NCI-H1417 (cell line): Measurements from ENCODE around the gene MUC22.
"Not testable (repeated sequence)": the region's sequence is repeated elsewhere in the genome, so short reads cannot be mapped to it uniquely, and the experiment has no call there.

Experiments
- DNase-seq, 3 experiments: peaks; one replicate each; lab custom pipeline; 2025; lab: John Stamatoyannopoulos, UW

The MUC22 gene

DNA sequence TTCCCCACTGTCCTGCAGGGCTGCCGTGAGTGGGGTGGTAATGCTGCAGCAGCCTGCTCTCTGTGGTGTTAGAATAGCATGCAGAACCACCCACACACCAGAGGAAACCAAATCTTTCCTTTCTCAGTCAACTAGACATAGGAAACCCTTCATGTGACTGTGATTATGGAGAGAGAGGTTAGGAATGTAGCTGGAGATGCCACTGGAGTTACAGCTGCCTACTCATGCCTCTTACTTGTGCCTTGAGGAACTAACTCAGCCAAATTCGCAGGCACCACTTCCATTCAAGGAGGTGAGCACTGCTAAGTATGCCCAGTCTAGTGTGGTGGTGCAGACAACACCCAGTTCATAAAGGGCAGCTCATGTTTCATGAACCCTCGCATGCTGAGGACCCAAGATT lies 27.4 kb downstream of the MUC22 start:
- no peak for DNase-seq

DNA sequence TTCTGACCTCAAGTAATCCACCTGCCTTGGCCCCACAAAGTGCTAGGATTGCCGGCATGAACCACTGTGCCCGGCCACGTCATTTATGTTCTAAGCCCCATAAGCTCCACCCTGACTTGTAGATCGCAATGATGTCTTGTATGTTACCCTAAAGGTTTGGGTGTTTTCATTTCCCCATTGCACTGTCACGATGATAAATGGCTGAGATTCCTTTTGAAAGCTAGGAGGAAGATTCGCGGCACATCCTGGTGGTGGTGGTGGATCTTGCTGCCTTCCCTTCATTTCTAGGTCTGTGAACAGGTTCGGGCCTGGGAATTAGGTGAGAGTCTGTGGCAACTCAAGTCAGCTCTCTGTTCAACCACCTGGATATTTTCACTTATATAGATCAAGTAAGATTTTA lies 28.3 kb downstream of the MUC22 start:
- no peak for DNase-seq

DNA sequence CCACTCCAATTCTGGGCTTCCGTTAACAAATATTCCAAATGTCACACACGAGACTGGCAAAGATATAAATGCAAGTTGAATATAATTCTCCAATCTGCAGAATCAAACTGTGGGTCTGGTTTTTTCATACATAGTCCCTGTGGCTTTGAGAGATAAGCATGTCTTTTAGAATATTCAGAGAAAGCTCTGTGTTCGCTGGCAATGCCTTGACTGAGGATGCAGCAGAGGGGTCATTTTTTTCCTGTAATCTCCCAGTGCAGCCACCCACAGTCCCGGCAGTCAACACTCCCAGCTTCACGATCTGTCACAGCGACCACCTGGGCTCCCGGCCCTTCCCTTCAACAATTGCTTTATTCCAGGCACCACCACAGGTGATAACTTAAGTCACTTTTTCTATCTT lies 30.5 kb downstream of the MUC22 start:
- no peak for DNase-seq

DNA sequence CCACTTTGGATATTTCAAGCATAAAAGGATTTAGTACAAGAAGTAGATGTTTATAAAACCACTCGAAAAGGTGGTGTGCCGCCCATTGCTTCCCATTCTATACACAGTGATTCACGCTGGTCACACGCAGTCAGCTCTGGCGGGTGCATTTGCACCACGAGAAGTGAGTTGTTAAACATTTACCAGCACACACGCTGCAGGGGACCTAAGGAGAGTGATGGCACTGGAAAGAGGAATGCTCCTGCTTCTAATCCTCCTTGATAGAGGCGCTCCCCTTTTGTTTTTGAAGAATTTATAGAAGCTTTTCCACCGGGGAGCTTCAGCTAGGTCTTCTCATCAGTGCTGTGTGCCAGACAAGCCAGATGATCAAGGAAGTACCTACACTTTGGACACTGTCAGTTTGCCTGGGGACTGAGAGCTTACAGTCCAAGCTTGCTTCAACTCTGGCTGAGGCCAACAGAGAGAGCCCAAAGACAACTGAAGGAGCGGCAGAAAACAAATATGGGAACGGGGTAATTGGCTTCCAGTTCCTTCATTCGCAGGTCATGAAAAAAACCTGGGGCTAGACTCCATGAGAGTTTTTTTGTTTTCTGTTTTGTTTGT lies 31.2 kb downstream of the MUC22 start:
- DNase-seq, result peak in 1 of 3 experiments; percentile 66

- no peak for DNase-seq
Observed at GRCh38 chr6:31042806-31043205, 32.5 kb downstream of the MUC22 start.

DNA sequence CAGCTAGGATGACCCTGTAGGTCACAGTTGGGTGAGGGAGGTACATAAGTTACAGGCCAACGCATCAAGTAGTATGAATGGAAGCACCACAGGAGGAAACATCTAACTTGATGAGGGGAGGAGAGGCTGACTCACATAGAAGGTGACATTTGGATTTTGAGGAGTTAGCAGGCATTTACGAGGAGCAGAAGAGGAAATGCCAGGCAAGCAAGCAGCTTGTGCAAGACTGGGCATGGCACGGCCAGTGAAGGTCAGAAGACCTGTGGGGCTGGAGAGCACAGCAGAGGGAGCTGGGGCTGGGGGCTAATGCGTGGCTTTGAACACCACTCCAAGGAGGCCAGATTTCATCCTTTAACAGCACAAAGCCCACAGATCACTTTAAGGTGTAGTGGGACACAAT lies 37.8 kb downstream of the MUC22 start:
- DNase-seq, result no peak

DNA sequence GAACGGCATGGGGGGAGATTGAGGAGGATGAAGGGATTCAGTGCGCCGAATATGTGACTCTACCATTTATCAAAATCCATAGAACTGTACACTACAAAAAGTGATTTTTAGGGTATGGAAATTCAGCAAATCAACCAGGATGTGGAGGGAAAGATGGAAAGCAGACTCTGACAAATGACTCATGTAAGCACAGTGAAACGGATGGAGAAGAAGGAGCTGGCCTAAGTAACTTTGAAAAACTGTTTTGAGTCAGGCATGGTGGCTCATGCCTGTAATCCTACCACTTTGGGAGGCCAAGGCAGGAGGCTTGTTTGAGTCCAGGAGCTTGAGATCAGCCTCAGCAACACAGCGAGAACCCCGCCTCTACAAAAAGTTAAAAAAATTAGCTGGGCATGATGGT lies 39.2 kb downstream of the MUC22 start:
- DNase-seq, result no peak

- DNase-seq, result not testable (repeated sequence)
Observed at GRCh38 chr6:31053187-31053586, 42.9 kb downstream of the MUC22 start.

DNA sequence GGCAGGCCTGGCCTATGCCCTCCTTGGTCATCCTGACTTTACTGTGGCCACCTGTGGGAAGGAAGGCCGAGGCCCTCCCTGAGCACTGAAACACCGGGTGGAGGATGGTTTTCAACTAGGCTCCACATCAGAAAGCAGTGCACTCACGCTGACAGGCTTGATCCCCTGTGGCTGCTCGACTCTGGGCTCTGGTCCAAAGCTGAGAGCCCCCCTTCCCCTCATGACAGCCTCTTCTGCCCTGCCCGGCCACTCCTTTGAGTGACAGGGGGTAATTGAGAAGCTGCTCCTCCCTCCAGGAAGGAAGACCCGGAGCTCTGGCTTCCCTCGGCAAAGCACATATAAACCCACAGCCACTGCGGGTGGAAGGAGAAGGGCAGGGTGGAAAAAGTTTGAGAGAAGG lies 43.6 kb downstream of the MUC22 start:
- DNase-seq, result peak in 1 of 3 experiments; percentile 30

GRCh38 chr6:31055441-31055840 lies 45.2 kb downstream of the MUC22 start:
- DNase-seq, result no peak

- DNase-seq, result no peak
Observed at GRCh38 chr6:31057426-31058003, 47.2 kb downstream of the MUC22 start.

GRCh38 chr6:31058128-31058894 lies 48.0 kb downstream of the MUC22 start:
- DNase-seq, result peak in 1 of 3 experiments; percentile 38

DNA sequence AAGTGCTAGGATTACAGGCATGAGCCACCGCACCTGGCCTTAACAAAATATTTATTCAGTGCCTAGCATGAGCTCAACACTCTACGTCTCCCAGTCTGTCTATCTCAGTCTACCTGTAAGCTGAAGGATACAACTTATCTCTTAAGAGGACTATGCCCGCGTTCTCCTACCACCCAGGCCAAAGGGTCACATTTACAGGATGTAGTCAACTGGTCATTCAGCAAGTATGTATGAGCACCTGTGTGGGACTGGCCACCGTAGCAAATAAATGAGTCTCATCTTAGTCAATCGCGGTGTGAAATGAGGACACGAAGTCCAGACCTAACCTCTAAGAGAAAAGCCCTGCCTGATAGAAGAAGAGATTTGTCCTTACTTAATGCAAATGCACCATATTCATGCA lies 49.9 kb downstream of the MUC22 start:
- no peak for DNase-seq

DNA sequence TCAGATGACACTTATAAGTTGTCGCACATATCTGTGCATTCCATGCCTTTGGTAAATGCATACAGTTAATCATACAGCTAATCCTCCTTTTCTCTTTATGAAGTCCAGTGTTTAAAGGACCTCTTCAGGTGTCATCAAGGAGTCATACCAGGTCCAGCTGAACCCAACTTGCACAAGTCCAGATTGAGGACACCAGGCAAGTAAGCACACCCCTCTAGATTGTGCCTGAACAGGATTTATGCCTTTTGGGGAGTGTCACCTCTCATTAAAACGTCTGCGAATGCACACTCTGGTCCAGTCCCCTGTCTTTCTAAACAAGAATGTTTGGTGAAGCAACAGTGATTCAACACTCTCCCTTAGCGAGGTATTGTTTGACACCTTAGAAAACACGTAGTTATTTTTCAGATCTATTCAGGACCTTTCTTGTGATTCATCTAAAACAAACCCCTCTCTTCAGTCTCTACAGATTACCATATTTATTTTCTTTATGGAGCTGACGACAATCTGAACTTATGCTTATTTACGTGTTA lies 53.7 kb downstream of the MUC22 start:
- no peak for DNase-seq

- DNase-seq, result no peak
Observed at GRCh38 chr6:31065556-31065955, 55.3 kb downstream of the MUC22 start.

DNA sequence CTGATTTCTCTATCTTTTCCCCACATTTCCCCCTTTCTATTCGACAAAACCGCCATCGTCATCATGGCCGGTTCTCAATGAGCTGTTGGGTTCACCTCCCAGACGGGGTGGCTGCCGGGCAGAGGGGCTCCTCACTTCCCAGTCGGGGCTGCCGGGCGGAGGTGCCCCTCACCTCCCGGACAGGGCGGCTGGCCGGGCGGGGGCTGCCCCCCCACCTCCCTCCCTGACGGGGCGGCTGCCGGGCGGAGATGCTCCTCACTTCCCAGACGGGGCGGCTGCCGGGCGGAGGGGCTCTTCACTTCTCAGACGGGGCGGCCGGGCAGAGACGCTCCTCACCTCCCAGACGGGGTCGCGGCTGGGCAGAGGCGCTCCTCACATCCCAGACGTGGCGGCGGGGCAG lies 56.8 kb downstream of the MUC22 start:
- DNase-seq, result not testable (repeated sequence)

DNA sequence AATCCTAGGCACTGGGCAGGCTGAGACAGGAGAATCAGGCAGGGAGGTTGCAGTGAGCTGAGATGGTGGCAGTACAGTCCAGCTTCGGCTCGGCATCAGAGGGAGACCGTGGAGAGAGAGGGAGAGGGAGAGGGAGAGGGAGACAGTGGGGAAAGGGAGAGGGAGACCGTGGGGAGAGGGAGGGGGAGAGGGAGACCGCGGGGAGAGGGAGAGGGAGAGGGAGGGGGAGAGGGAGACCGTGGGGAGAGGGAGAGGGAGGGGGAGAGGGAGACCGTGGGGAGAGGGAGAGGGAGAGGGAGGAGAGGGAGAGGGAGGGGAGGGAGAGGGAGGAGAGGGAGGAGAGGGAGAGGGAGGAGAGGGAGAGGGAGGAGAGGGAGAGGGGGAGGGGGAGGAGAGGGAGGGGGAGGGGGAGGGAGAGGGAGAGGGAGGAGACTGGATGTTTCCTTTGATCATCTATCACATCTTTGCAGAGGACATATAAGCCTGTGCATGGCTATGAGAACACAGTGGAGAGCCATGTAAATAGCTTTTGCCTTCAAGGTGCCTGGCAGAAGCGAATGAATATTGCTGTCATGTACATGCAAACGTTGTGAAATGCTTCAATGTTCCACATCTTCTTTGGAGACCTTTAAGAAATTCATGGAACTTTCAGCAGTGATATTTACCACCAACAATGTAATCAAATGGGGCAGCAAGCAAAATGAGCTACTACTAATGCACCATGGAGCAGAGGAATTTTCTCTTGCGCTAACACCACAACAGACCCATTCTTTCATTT lies 57.8 kb downstream of the MUC22 start:
- not testable (repeated sequence) for DNase-seq

DNA sequence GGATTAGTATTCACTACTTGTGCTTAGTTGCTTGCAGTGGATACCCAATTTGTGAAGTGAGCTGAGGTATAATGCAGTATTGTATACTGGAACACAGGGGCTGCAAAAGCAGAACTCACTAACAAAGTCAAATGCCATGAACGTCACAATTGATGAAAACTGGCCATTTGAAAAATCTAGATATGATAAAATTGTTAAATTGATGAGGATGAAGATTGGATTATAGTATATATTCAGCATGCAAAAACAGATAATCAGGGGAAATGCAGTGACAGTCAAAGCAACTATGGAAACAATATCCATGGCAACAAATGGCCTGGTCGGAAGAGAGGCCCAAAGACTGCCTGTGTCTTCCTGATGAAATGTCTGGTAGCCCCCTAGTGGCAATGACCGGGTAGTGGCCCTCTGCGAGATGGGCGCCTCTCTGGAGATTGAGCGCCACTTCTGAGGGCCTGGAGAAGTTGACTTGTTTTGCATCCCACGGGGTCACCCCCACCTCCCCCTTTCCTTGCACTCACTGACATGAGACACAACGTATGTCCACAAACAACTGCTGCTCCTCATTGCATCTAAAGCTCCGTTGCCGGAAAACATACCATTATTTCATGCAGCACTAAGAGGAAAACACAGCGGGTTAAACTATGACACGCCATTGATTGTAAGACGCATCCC lies 58.5 kb downstream of the MUC22 start:
- peak; percentile 54 to 85 (median 72) for DNase-seq

DNA sequence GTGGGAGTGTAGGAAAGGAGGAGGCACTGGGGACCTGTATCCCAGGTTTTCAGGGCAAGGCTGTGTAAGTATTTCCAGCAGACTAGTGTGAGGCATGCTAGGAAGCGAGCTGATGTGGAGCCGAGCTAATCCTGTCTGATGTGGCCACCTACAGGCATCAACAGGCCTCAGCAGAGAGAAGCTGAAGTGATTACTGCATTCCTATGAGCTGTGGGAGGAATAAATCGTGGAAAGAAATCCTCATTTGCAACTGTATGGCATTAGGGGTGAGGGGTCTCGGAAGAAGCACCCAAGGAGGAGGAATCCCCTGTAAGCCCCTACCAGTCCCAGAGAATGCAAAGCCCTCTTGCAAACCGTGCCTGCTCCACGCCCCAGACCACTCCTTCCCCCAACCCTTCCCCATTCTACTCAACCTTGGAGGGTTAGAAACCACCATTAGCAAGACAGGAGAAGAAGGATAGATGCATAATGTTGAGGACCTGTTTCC lies 60.5 kb downstream of the MUC22 start:
- DNase-seq, result peak in 2 of 3 experiments; percentile 6 to 26

DNA sequence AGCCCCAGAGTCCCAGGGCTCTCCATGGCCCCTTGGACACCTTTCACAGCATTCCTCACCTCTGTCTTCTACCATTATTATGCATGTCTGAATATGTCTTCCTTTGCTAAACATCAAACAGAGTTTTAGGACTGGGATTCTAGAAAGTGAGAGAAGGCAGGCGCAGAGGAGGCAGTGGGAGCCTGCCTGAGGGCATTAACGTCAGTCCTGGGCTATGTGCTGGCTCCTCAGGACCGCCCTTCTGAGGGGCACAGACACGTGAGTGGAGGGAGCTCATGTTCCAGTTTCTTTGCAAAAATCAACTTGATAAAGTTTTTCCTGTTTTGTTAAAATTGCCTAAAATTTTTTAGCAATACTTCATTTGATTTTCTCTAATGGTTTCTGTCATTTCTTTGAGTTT lies 64.1 kb downstream of the MUC22 start:
- no peak for DNase-seq

GRCh38 chr6:31075528-31075927 lies 65.3 kb downstream of the MUC22 start:
- DNase-seq, result no peak

- no peak for DNase-seq
Observed at GRCh38 chr6:31076611-31077010, 66.3 kb downstream of the MUC22 start.
